ENCODE measurements around the gene STOX1. TPM values are rescaled to one million over a fixed set of nuclear protein-coding genes. Genes with fewer than 3 reads are reported as not detected.

STOX1 gene
- total RNA-seq, 1 experiment from 2014 or later: 5.9 TPM

GRCh38 chr10:68781613-68782574 is 45.4 kb upstream of the STOX1 start:
- Histone ChIP-seq H3K9ac (ENCODE audit: low read length) (no peak overlapping the region), H3K36me3 (ENCODE audit: control insufficient read depth in 1 of 2, insufficient read depth in 2 of 2, low read length in 2 of 2) (peaks cover 35 to 48% of the 10 kb centered on the region in 2 experiments), H3K27ac (ENCODE audit: low read depth, low read length) (no peak overlapping the region), H3K9me2 (ENCODE audit: insufficient read depth) (no peaks in the 10 kb centered on the region), H2AFZ (ENCODE audit: low read depth, low read length, poor library complexity, severe bottlenecking) (no peak overlapping the region), H3K79me2 (ENCODE audit: insufficient read depth, low read length) (no peaks in the 10 kb centered on the region; the same call in 1 of the 2 replicates), H3K27me3 (ENCODE audit: insufficient read depth, low read length) (no peaks in the 10 kb centered on the region), H4K20me1 (ENCODE audit: insufficient read depth) (no peaks in the 10 kb centered on the region), H3K4me2 (ENCODE audit: low read length) (no peak overlapping the region), H3K4me3 (replicated peaks in 1 of 2; ENCODE audit: low read depth in 1 of 2, low read length in 2 of 2) (no peak overlapping the region), H3K9me3 (ENCODE audit: control insufficient read depth in 1 of 2, insufficient read depth in 1 of 2, low read depth in 1 of 2, low read length in 2 of 2) (no peaks in the 10 kb centered on the region), H3K4me1 (ENCODE audit: control insufficient read depth in 1 of 2, insufficient read depth in 2 of 2, low read length in 2 of 2) (no peaks in the 10 kb centered on the region)
- BruUV-seq (replicated peaks): no TSS peak
- ATAC-seq: no peak; the same call in 1 of the 2 replicates
- ChIA-PET RAD21 (ENCODE audit: low non-redundant PET in 1 of 2, low total read pairs in 2 of 2, uncharacterized antibody in 2 of 2, unreplicated experiment in 2 of 2) (no interaction called here), CTCF (no interaction called here), POLR2A (interaction anchor here (0.6 kb wide), 1 partner anchor 558 kb away, joined by 3 read pairs; no protein-coding TSS in a partner anchor)
- intact Hi-C loops (cut with micrococcal nuclease): no loop called here
- TF ChIP-seq CEBPB (IDR thresholded peaks at IDR 0.05; ENCODE audit: low read depth) (no peak), FOSL1 (IDR thresholded peaks at IDR 0.05; ENCODE audit: low read depth) (0 out of 2 replicates have a peak, but pooled peaks have one; percentile 36), SP1 (IDR thresholded peaks at IDR 0.05; ENCODE audit: low read depth) (no peak), CBX3 (IDR thresholded peaks at IDR 0.05; ENCODE audit: low read depth) (no peak), ZBTB33 (IDR thresholded peaks at IDR 0.05; ENCODE audit: extremely low read depth, insufficient replicate concordance, low read length) (no peak), TCF7L2 (IDR thresholded peaks at IDR 0.05; ENCODE audit: borderline replicate concordance, extremely low read depth, insufficient read depth, insufficient read length) (no peak)
- TF ChIP-seq, protein P1, sequence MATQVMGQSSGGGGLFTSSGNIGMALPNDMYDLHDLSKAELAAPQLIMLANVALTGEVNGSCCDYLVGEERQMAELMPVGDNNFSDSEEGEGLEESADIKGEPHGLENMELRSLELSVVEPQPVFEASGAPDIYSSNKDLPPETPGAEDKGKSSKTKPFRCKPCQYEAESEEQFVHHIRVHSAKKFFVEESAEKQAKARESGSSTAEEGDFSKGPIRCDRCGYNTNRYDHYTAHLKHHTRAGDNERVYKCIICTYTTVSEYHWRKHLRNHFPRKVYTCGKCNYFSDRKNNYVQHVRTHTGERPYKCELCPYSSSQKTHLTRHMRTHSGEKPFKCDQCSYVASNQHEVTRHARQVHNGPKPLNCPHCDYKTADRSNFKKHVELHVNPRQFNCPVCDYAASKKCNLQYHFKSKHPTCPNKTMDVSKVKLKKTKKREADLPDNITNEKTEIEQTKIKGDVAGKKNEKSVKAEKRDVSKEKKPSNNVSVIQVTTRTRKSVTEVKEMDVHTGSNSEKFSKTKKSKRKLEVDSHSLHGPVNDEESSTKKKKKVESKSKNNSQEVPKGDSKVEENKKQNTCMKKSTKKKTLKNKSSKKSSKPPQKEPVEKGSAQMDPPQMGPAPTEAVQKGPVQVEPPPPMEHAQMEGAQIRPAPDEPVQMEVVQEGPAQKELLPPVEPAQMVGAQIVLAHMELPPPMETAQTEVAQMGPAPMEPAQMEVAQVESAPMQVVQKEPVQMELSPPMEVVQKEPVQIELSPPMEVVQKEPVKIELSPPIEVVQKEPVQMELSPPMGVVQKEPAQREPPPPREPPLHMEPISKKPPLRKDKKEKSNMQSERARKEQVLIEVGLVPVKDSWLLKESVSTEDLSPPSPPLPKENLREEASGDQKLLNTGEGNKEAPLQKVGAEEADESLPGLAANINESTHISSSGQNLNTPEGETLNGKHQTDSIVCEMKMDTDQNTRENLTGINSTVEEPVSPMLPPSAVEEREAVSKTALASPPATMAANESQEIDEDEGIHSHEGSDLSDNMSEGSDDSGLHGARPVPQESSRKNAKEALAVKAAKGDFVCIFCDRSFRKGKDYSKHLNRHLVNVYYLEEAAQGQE (IDR thresholded peaks at IDR 0.05; ENCODE audit: low read depth): no peak
- DNase-seq (ENCODE audit: low read depth, low spot score): no peak

Measured in HCT116 (cell line).